KMS-11 (cell line): ENCODE results near the gene MDH2.
"Not testable (repeated sequence)": the region's sequence is repeated elsewhere in the genome, so short reads cannot be mapped to it uniquely, and the experiment has no call there.

Experiments
- H2AFZ ChIP-seq: fragments of 200-600 bp; sonication (generic); 2 replicates; pipeline ENCODE4 v1.6.1; 2016; ENCODE audit warnings: antibody characterized with exemption, mixed run types, low read depth
- H3K27ac ChIP-seq: fragments of 200-600 bp; sonication (generic); 2 replicates; pipeline ENCODE4 v1.6.1; 2016; ENCODE audit warnings: mild to moderate bottlenecking, mixed run types
- H3K27me3 ChIP-seq: fragments of 200-600 bp; sonication (generic); 2 replicates; pipeline ENCODE4 v1.6.1; 2017; ENCODE audit warnings: mild to moderate bottlenecking, low read depth, mixed run types, moderate library complexity; ENCODE audit not compliant: insufficient read depth
- H3K36me3 ChIP-seq: fragments of 200-600 bp; sonication (generic); 2 replicates; pipeline ENCODE4 v1.6.1; 2017; ENCODE audit warnings: mild to moderate bottlenecking, mixed run types; ENCODE audit not compliant: insufficient read depth
- H3K4me1 ChIP-seq: fragments of 200-600 bp; sonication (generic); 2 replicates; pipeline ENCODE4 v1.6.1; 2016; ENCODE audit warnings: mild to moderate bottlenecking, low read depth, mixed run types; ENCODE audit not compliant: poor library complexity, severe bottlenecking
- H3K4me2 ChIP-seq: fragments of 200-600 bp; sonication (generic); 2 replicates; pipeline ENCODE4 v1.7.0; 2016; ENCODE audit warnings: mild to moderate bottlenecking, mixed run types
- H3K4me3 ChIP-seq: fragments of 200-600 bp; sonication (generic); IDR thresholded peaks from 2 replicates; pipeline ENCODE4 v1.6.1; 2017; ENCODE audit warnings: low read depth, low read length, mixed read lengths; ENCODE audit not compliant: insufficient read depth
- H3K79me2 ChIP-seq: fragments of 200-600 bp; sonication (generic); 2 replicates; pipeline ENCODE4 v1.6.1; 2016; ENCODE audit warnings: low read depth, mixed run types; ENCODE audit not compliant: insufficient read depth
- H3K9ac ChIP-seq: fragments of 200-600 bp; sonication (generic); 2 replicates; pipeline ENCODE4 v1.6.1; 2016; ENCODE audit warnings: mild to moderate bottlenecking, mixed run types
- H4K20me1 ChIP-seq: fragments of 200-600 bp; sonication (generic); 2 replicates; pipeline ENCODE4 v1.6.1; 2016; ENCODE audit warnings: mild to moderate bottlenecking, mixed run types; ENCODE audit not compliant: insufficient read depth
- TF ChIP-seq, protein P1 (sequence below): fragments of 200-600 bp; sonication (generic); conservative IDR thresholded peaks from 2 replicates; pipeline ENCODE4 v1.6.1; 2017; ENCODE audit warnings: low read depth, mild to moderate bottlenecking, antibody characterized with exemption, low read length, moderate library complexity, mixed read lengths

MDH2 gene

DNA sequence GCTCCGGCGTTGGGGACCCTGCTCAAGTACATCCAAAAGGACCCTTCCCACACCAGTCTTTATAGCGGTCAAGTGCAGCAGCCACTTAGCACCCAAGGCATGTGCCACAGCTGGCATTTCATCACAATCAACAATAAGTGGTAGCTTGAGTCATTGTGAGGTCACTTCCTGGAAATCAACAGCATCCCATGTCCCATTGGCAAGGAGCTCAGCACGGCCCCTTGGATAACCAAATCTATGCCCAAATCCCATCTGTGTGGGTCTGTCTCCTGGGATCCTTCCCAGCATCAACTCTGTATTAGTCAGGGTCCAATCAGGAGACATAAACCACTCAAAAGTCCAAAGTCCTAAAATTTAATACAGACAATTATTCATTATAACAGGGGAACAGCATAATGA, 27.1 kb downstream of the MDH2 start:
- Histone ChIP-seq H3K4me2 (no peak overlapping the region), H3K4me3 (no peak overlapping the region), H3K4me1 (no peaks in the 10 kb centered on the region), H3K36me3 (no peaks in the 10 kb centered on the region), H2AFZ (no peak overlapping the region), H3K9ac (no peak overlapping the region), H3K27me3 (no peaks in the 10 kb centered on the region), H3K27ac (no peak overlapping the region), H3K79me2 (no peaks in the 10 kb centered on the region), H4K20me1 (no peaks in the 10 kb centered on the region)
- TF ChIP-seq, protein P1, sequence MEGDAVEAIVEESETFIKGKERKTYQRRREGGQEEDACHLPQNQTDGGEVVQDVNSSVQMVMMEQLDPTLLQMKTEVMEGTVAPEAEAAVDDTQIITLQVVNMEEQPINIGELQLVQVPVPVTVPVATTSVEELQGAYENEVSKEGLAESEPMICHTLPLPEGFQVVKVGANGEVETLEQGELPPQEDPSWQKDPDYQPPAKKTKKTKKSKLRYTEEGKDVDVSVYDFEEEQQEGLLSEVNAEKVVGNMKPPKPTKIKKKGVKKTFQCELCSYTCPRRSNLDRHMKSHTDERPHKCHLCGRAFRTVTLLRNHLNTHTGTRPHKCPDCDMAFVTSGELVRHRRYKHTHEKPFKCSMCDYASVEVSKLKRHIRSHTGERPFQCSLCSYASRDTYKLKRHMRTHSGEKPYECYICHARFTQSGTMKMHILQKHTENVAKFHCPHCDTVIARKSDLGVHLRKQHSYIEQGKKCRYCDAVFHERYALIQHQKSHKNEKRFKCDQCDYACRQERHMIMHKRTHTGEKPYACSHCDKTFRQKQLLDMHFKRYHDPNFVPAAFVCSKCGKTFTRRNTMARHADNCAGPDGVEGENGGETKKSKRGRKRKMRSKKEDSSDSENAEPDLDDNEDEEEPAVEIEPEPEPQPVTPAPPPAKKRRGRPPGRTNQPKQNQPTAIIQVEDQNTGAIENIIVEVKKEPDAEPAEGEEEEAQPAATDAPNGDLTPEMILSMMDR: no peak

DNA sequence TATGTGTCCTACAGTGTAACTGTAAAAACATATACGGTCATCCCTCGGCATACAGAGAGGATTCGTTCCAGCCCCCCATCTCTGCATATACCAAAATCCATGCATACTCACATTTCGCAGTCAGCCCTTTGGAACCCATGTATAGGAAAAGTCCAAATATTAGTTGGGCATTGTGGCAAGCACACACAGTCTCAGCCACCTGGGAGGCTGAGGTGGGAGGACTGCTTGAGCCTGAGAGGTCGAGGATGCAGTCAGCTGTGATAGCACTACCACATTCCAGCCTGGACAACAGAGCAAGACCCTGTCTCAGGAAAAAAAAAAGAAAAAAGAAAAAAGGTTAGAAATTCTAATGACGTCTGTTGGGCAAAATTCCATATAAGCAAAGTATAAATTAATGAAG, 29.1 kb downstream of the MDH2 start:
- H3K79me2 ChIP-seq: no peaks in the 10 kb centered on the region
- H4K20me1 ChIP-seq: no peaks in the 10 kb centered on the region
- no peak overlapping the region for H3K9ac ChIP-seq
- no peak overlapping the region for H3K4me2 ChIP-seq
- H3K36me3 ChIP-seq: no peaks in the 10 kb centered on the region
- H3K27ac ChIP-seq: no peak overlapping the region
- H3K4me1 ChIP-seq: no peaks in the 10 kb centered on the region
- H3K4me3 ChIP-seq: no peak overlapping the region
- no peak overlapping the region for H2AFZ ChIP-seq
- TF ChIP-seq, protein P1: no peak
- H3K27me3 ChIP-seq: no peaks in the 10 kb centered on the region

GRCh38 chr7:76077435-76077834, 29.5 kb downstream of the MDH2 start:
- Histone ChIP-seq H3K9ac (no peak overlapping the region), H3K79me2 (no peaks in the 10 kb centered on the region), H3K27me3 (no peaks in the 10 kb centered on the region), H3K27ac (no peak overlapping the region), H4K20me1 (no peaks in the 10 kb centered on the region), H3K4me1 (no peaks in the 10 kb centered on the region), H2AFZ (no peak overlapping the region), H3K36me3 (no peaks in the 10 kb centered on the region), H3K4me2 (no peak overlapping the region), H3K4me3 (no peak overlapping the region)
- TF ChIP-seq, protein P1: no peak

DNA sequence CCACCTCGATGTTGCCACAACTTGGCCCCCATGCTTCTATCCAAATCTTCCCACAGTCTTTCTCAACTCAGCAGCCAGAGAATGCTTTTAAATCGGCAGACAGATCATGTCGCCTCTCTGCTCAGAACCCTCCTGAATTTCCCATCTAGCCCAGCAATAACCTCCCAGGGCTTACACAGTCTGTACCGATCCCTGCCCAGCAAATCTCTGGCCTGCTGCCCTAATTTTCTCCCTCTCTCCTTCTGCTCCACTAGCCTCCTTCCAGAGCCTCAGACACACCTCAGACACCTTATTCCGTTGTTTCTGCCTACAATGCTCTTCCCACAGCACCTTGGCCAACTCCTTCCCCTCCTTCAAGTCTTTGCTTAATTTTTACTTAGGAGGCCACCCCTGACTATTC, 32.3 kb downstream of the MDH2 start:
- H3K27me3 ChIP-seq: no peaks in the 10 kb centered on the region
- H4K20me1 ChIP-seq: no peaks in the 10 kb centered on the region
- no peak overlapping the region for H2AFZ ChIP-seq
- no peak overlapping the region for H3K4me2 ChIP-seq
- no peaks in the 10 kb centered on the region for H3K4me1 ChIP-seq
- H3K9ac ChIP-seq: no peak overlapping the region
- no peak overlapping the region for H3K4me3 ChIP-seq
- no peak overlapping the region for H3K27ac ChIP-seq
- H3K79me2 ChIP-seq: no peaks in the 10 kb centered on the region
- TF ChIP-seq, protein P1: no peak
- H3K36me3 ChIP-seq: no peaks in the 10 kb centered on the region

GRCh38 chr7:76084115-76084514, 36.2 kb downstream of the MDH2 start:
- H3K9ac ChIP-seq, H3K79me2 ChIP-seq, H4K20me1 ChIP-seq, H2AFZ ChIP-seq, H3K36me3 ChIP-seq, H3K27ac ChIP-seq, H3K4me1 ChIP-seq, H3K4me2 ChIP-seq, H3K4me3 ChIP-seq, H3K27me3 ChIP-seq: not testable (repeated sequence)
